ENCODE results near the gene ZMYND19.
"Not testable (repeated sequence)": the region's sequence is repeated elsewhere in the genome, so short reads cannot be mapped to it uniquely, and the experiment has no call there.

- TF ChIP-seq CTCF, POLR2A, POLR2AphosphoS5, EP300 (IDR thresholded peaks at IDR 0.05): not testable (repeated sequence)
These were observed 57.3 kb downstream of the ZMYND19 start for GRCh38 chr9:137532891-137533468.

Data from stomach (tissue), 4 donors.